ENCODE data around the gene PUDP.
A peak's percentile ranks its signal among the peaks of the same experiment; 100 is the strongest.

Gene PUDP

DNA sequence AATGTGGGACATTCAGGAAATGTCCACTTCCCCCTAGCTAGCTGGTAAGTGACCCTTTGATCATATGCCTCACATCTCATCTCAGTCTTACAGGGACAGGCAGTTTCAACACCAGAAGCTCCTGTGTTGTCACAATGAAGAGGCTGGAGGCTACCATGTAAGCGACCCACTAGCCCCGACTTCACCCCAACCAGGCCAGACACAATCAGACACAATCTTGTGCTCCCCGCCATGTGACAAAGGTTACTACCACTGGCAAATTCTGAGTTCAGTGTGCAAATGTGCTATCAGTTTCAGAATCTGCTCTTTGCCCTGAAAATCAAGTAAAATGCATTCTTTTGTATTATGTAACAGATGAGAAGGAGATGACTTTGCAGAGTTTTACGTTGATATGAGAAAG lies 57.3 kb downstream of the PUDP start:
- no peaks in the 10 kb centered on the region for H3K27me3 ChIP-seq (ENCODE audit: control insufficient read depth, low read length)
- H3K79me2 ChIP-seq (ENCODE audit: control insufficient read depth, low read length), result peaks cover 36% of the 10 kb centered on the region
- H3K4me1 ChIP-seq (ENCODE audit: control insufficient read depth, low read length), result peaks cover 70% of the 10 kb centered on the region
- H3K4me2 ChIP-seq (ENCODE audit: low read length), result no peak overlapping the region
- TF ChIP-seq EZH2phosphoT487 (IDR thresholded peaks at IDR 0.05; ENCODE audit: borderline replicate concordance, low read length), result no peak
- TF ChIP-seq, protein P1, sequence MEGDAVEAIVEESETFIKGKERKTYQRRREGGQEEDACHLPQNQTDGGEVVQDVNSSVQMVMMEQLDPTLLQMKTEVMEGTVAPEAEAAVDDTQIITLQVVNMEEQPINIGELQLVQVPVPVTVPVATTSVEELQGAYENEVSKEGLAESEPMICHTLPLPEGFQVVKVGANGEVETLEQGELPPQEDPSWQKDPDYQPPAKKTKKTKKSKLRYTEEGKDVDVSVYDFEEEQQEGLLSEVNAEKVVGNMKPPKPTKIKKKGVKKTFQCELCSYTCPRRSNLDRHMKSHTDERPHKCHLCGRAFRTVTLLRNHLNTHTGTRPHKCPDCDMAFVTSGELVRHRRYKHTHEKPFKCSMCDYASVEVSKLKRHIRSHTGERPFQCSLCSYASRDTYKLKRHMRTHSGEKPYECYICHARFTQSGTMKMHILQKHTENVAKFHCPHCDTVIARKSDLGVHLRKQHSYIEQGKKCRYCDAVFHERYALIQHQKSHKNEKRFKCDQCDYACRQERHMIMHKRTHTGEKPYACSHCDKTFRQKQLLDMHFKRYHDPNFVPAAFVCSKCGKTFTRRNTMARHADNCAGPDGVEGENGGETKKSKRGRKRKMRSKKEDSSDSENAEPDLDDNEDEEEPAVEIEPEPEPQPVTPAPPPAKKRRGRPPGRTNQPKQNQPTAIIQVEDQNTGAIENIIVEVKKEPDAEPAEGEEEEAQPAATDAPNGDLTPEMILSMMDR (IDR thresholded peaks at IDR 0.05; ENCODE audit: low read depth, low read length, poor library complexity, severe bottlenecking), result no peak
- no peaks in the 10 kb centered on the region; the same call in 1 of the 2 replicates for H3F3A ChIP-seq (ENCODE audit: control insufficient read depth, insufficient read depth)
- H3K27ac ChIP-seq (ENCODE audit: low read depth, low read length), result no peak overlapping the region
- no peaks in the 10 kb centered on the region for H3K9me3 ChIP-seq (ENCODE audit: control insufficient read depth, insufficient read depth, low read length)
- no peak overlapping the region for H3K4me3 ChIP-seq (ENCODE audit: low read length)
- peaks cover 7% of the 10 kb centered on the region for H3K36me3 ChIP-seq (ENCODE audit: control insufficient read depth, low read length)
- H4K20me1 ChIP-seq (ENCODE audit: control insufficient read depth, insufficient read depth, low read depth, low read length), result no peaks in the 10 kb centered on the region
- no peaks in the 10 kb centered on the region for H3K9me2 ChIP-seq (replicated peaks; ENCODE audit: control insufficient read depth, low read length)

DNA sequence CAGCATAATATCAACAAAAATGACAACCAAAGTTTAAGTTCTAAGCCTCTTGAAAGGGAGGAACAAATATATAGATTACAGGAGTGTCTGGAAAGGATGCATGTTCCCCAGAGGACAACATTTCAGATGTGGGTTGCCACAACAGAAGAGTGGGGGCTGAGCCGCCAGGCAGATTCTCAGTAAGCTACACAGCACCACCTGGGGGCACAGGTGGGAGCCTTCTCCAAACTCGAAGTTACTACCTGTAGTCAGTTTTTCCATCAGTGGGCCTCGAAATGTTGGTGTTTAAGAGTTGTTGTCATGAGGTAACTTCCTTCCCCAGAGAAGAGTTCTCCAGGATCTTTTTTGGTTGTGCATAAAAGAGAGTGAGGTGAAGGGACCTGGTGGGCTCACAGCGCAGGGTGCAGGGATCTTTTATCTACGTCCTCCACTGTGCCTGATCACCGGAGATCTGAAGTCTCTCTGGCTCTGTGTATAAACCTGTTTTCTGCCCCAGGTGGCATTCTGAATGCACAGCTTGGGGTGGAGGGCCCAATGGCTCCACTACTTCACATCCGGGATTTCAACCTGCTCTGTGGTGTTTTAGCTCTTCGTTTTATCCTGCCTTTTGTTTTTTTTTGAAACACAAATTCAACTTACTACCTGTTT lies 58.9 kb downstream of the PUDP start:
- Histone ChIP-seq H3K27ac (ENCODE audit: low read depth, low read length) (peak overlapping the region; percentile 43), H3K9me3 (ENCODE audit: control insufficient read depth, insufficient read depth, low read length) (no peaks in the 10 kb centered on the region), H3K27me3 (ENCODE audit: control insufficient read depth, low read length) (no peaks in the 10 kb centered on the region), H4K20me1 (ENCODE audit: control insufficient read depth, insufficient read depth, low read depth, low read length) (no peaks in the 10 kb centered on the region), H3K36me3 (ENCODE audit: control insufficient read depth, low read length) (peaks cover 15% of the 10 kb centered on the region), H3K4me3 (ENCODE audit: low read length) (no peak overlapping the region), H3K79me2 (ENCODE audit: control insufficient read depth, low read length) (peaks cover 37% of the 10 kb centered on the region), H3F3A (ENCODE audit: control insufficient read depth, insufficient read depth) (peaks cover 13% of the 10 kb centered on the region), H3K4me1 (ENCODE audit: control insufficient read depth, low read length) (peaks cover 84% of the 10 kb centered on the region), H3K4me2 (ENCODE audit: low read length) (peak overlapping the region; percentile 22; the same call in 1 of the 2 replicates), H3K9me2 (replicated peaks; ENCODE audit: control insufficient read depth, low read length) (no peaks in the 10 kb centered on the region)
- TF ChIP-seq, protein P1 (IDR thresholded peaks at IDR 0.05; ENCODE audit: low read depth, low read length, poor library complexity, severe bottlenecking), result peak; percentile 46
- no peak for TF ChIP-seq EZH2phosphoT487 (IDR thresholded peaks at IDR 0.05; ENCODE audit: borderline replicate concordance, low read length)

DNA sequence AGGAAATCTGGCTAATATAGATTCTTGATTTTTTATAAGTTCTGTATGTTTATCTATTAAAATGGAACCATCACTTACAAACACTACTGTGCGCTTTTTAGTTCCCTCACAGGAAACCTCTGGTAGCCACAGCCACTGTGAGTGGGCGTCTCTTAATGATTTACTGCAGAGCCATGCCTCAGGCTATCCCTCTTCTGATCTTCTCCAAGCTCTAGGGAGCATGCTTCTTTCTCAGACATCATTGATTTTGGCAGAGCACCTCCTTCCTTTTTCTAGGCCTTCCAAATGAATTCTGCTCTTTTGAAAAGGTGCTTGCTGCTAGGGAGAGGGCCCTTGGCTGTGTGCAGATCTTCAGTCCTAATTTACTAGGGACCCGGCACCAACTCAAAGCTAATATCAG lies 61.6 kb downstream of the PUDP start:
- Histone ChIP-seq H3K4me3 (ENCODE audit: low read length) (no peak overlapping the region), H3K36me3 (ENCODE audit: control insufficient read depth, low read length) (peaks cover 25% of the 10 kb centered on the region), H3F3A (ENCODE audit: control insufficient read depth, insufficient read depth) (peaks cover 14% of the 10 kb centered on the region), H3K4me1 (ENCODE audit: control insufficient read depth, low read length) (peaks cover 79% of the 10 kb centered on the region), H3K9me2 (replicated peaks; ENCODE audit: control insufficient read depth, low read length) (no peaks in the 10 kb centered on the region), H3K27ac (ENCODE audit: low read depth, low read length) (no peak overlapping the region), H3K9me3 (ENCODE audit: control insufficient read depth, insufficient read depth, low read length) (no peaks in the 10 kb centered on the region), H4K20me1 (ENCODE audit: control insufficient read depth, insufficient read depth, low read depth, low read length) (no peaks in the 10 kb centered on the region), H3K27me3 (ENCODE audit: control insufficient read depth, low read length) (no peaks in the 10 kb centered on the region), H3K4me2 (ENCODE audit: low read length) (no peak overlapping the region), H3K79me2 (ENCODE audit: control insufficient read depth, low read length) (peaks cover 43% of the 10 kb centered on the region)
- TF ChIP-seq EZH2phosphoT487 (IDR thresholded peaks at IDR 0.05; ENCODE audit: borderline replicate concordance, low read length), result no peak
- TF ChIP-seq, protein P1 (IDR thresholded peaks at IDR 0.05; ENCODE audit: low read depth, low read length, poor library complexity, severe bottlenecking), result no peak

All from DOHH2 (cell line).